Measurements from ENCODE around the gene FCHSD2.
A peak's percentile ranks its signal among the peaks of the same experiment; 100 is the strongest.

The FCHSD2 gene

DNA sequence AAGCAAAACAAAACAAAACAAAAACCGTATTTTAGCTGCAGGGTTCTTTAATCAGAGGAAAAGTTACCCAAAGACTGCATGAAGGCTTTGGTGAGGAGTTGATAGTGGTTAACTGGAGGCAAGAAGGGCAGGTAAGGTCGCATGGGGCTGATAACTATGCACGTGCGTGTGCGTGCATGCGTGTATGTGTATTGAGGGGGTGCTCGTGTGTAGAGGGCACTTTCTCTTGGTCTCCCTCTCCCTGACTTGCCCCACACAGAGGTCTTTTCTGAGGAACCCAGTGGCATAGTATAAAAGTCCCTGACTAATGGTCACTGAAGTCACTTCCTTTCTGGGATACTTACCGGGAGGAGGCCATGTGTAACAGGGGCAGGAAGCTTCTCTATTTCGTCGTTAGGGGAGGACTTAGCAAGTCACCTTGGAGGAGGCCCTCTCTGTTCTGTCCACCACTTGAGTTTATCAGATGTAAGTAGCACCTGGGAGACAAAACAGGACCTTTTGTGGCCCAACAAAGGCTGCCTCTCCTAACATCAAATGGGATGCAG lies 20.1 kb upstream of the FCHSD2 start:
- peak; percentile 79 for DNase-seq (ENCODE audit: low read depth)
- H3K4me3 ChIP-seq (ENCODE audit: low read depth, low read length): no peak overlapping the region
- TF ChIP-seq, protein P1, sequence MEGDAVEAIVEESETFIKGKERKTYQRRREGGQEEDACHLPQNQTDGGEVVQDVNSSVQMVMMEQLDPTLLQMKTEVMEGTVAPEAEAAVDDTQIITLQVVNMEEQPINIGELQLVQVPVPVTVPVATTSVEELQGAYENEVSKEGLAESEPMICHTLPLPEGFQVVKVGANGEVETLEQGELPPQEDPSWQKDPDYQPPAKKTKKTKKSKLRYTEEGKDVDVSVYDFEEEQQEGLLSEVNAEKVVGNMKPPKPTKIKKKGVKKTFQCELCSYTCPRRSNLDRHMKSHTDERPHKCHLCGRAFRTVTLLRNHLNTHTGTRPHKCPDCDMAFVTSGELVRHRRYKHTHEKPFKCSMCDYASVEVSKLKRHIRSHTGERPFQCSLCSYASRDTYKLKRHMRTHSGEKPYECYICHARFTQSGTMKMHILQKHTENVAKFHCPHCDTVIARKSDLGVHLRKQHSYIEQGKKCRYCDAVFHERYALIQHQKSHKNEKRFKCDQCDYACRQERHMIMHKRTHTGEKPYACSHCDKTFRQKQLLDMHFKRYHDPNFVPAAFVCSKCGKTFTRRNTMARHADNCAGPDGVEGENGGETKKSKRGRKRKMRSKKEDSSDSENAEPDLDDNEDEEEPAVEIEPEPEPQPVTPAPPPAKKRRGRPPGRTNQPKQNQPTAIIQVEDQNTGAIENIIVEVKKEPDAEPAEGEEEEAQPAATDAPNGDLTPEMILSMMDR (IDR thresholded peaks at IDR 0.05; ENCODE audit: low read depth, low read length): no peak
- TF ChIP-seq POLR2A (IDR thresholded peaks at IDR 0.05; ENCODE audit: extremely low read depth, insufficient read length) (no peak), MYC (IDR thresholded peaks at IDR 0.05; ENCODE audit: low read depth, low read length) (no peak)
- TF ChIP-seq, protein P2, sequence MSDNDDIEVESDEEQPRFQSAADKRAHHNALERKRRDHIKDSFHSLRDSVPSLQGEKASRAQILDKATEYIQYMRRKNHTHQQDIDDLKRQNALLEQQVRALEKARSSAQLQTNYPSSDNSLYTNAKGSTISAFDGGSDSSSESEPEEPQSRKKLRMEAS (IDR thresholded peaks at IDR 0.05; ENCODE audit: low read depth, low read length): no peak

DNA sequence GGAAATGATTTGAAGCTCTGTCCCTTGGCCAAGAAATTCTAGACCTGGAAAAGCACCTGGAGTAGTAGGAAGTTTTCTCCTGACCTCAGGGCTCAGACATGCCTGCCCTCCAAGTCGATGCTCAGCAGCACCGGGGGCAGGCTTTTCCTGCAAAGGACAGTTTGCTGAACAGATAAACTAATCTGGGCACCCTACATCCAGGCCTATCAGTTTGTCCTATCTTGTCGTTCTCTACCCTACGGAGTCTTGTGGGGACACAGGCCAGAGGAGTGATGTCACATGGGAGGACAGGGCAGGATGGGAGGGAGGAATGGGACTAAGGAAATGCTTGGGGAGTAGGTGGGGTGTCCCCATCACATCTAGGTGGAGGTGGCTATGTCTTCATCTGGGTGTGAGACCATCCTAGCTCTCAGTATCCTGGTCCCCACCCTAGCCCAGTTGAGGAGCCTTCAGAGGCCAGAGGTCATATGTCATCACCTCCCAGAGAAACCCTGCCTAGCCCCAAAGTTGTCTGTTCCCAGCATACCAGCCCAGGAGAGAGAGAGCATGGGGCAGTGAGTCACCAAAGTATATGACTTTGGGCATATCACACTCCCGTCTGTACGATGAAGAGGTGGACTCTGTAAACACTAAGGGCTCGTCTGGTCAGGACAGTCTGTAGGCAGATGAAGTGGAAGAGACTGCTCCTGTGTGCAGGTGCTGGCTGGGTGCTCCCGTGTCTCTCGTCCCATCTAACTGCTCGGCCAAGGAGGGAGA lies 18.1 kb upstream of the FCHSD2 start:
- no peak overlapping the region for H3K4me3 ChIP-seq (ENCODE audit: low read depth, low read length)
- TF ChIP-seq MYC (IDR thresholded peaks at IDR 0.05; ENCODE audit: low read depth, low read length) (no peak), POLR2A (IDR thresholded peaks at IDR 0.05; ENCODE audit: extremely low read depth, insufficient read length) (no peak)
- TF ChIP-seq, protein P1 (IDR thresholded peaks at IDR 0.05; ENCODE audit: low read depth, low read length): no peak
- TF ChIP-seq, protein P2 (IDR thresholded peaks at IDR 0.05; ENCODE audit: low read depth, low read length): no peak

DNA sequence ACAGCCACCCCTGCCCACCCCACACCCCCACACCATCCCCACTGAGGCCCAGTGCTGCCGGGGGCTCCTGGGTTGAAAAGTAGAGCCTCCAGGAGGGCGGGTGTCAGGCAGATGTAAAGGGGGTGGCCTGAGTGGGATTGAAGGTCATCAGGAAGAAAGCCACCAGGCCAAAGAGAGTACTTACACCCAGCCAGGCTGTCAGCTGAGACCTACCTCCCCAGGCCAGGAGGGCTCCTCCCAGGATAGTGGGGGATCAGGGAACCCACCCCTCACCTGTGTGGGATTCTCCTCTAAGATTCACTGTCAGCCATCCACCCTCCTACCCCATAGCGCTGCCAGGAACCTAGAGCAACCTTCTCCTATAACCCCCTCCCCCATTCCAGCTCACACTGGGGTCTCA lies 17.2 kb upstream of the FCHSD2 start:
- no peak for DNase-seq (ENCODE audit: low read depth)
- TF ChIP-seq, protein P1 (IDR thresholded peaks at IDR 0.05; ENCODE audit: low read depth, low read length): no peak
- no peak for TF ChIP-seq MYC (IDR thresholded peaks at IDR 0.05; ENCODE audit: low read depth, low read length)
- TF ChIP-seq POLR2A (IDR thresholded peaks at IDR 0.05; ENCODE audit: extremely low read depth, insufficient read length): no peak
- TF ChIP-seq, protein P2 (IDR thresholded peaks at IDR 0.05; ENCODE audit: low read depth, low read length): no peak
- no peak overlapping the region for H3K4me3 ChIP-seq (ENCODE audit: low read depth, low read length)

More for the DNA sequence above, 18.1 kb upstream of the FCHSD2 start:
- DNase-seq (ENCODE audit: low read depth): no peak

DNA sequence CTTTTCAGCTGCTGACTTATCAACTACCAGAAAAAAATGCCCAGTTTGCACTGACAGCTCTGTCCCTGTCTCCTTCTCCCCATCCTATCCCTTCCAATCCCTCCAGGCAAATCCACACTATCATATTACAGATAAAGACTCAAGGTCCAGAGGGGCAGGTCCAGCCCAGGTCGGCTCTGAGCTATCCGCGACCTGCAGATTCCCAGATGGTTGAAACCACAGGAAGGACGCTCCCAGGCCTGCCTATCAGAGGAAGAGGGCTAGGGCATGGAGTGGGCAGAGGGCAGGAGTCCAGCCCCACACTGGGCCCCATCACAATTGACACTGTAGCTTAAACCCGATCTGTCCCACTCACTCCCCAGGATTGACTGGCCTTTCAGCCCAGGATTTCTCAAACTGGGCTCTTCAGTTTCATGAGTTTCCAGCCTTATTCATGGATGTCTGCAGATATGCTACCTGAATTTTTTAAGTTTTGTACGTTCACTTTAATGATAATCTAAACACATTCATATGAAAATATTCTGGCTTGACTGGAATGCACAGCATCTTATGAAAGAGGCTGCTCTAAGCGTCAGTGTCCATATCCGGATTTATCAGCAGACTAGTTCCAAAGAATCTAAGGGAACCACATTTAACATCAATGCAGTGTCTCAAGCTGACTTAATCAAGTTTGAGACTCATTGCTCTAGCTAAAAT lies 16.4 kb upstream of the FCHSD2 start:
- TF ChIP-seq POLR2A (IDR thresholded peaks at IDR 0.05; ENCODE audit: extremely low read depth, insufficient read length): no peak
- TF ChIP-seq MYC (IDR thresholded peaks at IDR 0.05; ENCODE audit: low read depth, low read length): no peak
- TF ChIP-seq, protein P2 (IDR thresholded peaks at IDR 0.05; ENCODE audit: low read depth, low read length): no peak
- TF ChIP-seq, protein P1 (IDR thresholded peaks at IDR 0.05; ENCODE audit: low read depth, low read length): no peak
- H3K4me3 ChIP-seq (ENCODE audit: low read depth, low read length): peak overlapping the region; percentile 12
- no peak for DNase-seq (ENCODE audit: low read depth)

DNA sequence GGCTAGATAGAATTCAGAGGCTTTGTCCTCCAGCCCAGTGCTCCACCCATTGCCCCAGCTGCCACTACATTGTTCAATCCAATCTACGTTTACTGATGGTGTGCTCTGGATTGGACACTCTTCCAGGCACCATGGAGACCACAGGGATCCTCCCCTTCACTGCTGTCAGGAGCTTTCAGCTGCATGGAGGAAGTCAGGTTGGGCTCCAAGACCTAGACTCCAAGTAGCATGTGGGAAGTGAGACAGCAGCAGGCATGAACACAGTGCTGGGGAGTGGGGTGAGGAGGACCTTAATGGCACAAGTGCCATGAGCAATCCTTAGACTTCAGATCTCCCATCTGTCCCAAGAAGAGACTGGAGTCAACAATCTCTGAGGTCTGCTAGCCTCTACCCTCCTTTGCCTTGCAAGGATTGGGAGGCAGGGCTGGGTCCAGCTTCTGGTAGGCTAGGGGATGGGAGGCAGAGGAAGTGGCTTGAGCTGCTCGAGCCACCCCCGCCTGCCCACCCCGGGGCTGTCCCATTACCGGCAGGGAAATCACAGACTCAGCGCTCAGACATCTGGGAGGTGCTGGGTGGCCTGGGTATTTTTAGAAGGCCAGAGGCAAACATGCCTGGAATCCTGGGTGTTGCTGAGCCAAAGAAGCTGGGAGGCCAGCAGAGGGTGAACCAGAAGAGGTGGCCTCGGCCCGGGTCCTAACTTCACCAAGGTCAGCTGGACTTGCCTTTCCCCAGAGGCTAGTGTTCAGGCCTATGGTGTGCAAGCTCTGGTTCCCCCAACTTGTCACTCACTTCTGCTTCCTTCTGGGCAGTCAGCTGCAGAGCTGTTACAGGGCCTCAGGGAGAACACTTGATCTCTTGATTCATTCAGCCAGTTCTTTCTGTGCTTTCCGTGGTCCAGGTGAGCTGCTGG lies 15.2 kb upstream of the FCHSD2 start:
- H3K4me3 ChIP-seq (ENCODE audit: low read depth, low read length): peak overlapping the region; percentile 45
- TF ChIP-seq, protein P2 (IDR thresholded peaks at IDR 0.05; ENCODE audit: low read depth, low read length): peak; percentile 73
- peak; percentile 75 for TF ChIP-seq MYC (IDR thresholded peaks at IDR 0.05; ENCODE audit: low read depth, low read length)
- no peak for TF ChIP-seq POLR2A (IDR thresholded peaks at IDR 0.05; ENCODE audit: extremely low read depth, insufficient read length)
- DNase-seq (ENCODE audit: low read depth): peak; percentile 94

Measured in NB4 (cell line).